ENCODE results near the gene ATP6AP1.

ATP6AP1 gene

GRCh38 chrX:154473683-154474082 is 45.2 kb downstream of the ATP6AP1 start:
- FAIRE-seq: no peak

GRCh38 chrX:154476821-154477220 is 48.3 kb downstream of the ATP6AP1 start:
- FAIRE-seq: no peak

GRCh38 chrX:154477891-154478477 is 49.5 kb downstream of the ATP6AP1 start:
- FAIRE-seq: no peak

- FAIRE-seq: no peak
Measured at GRCh38 chrX:154478728-154479622, 50.5 kb downstream of the ATP6AP1 start, which contains the start of gene LAGE3. TSS of gene LAGE3 (minus strand) at chrX:154479281. CDS start at chrX:154478915, 366 bp downstream.

DNA sequence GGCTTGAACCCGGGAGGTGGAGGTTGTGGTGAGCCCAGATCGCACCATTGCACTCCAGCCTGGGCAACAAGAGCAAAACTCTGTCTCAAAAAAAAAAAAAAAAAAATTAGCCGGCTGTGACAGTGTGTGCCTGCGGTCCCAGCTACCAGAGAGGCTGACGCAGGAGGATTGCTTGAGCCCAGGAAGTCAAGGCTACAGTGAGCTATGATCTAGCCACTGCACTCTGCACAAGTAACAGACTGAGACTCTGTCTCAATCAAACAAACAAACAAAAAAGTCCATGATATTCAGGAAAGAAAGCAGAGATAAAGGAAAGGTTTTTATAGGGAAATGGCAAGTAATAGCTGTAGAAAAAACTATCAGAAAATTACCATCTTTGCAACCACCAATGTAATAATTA is 52.7 kb downstream of the ATP6AP1 start:
- no peak for FAIRE-seq

- no peak for FAIRE-seq
Measured at GRCh38 chrX:154481911-154482601, 53.6 kb downstream of the ATP6AP1 start.

GRCh38 chrX:154482786-154483185 is 54.3 kb downstream of the ATP6AP1 start:
- FAIRE-seq: no peak

GRCh38 chrX:154483325-154483724 is 54.8 kb downstream of the ATP6AP1 start:
- FAIRE-seq: no peak

DNA sequence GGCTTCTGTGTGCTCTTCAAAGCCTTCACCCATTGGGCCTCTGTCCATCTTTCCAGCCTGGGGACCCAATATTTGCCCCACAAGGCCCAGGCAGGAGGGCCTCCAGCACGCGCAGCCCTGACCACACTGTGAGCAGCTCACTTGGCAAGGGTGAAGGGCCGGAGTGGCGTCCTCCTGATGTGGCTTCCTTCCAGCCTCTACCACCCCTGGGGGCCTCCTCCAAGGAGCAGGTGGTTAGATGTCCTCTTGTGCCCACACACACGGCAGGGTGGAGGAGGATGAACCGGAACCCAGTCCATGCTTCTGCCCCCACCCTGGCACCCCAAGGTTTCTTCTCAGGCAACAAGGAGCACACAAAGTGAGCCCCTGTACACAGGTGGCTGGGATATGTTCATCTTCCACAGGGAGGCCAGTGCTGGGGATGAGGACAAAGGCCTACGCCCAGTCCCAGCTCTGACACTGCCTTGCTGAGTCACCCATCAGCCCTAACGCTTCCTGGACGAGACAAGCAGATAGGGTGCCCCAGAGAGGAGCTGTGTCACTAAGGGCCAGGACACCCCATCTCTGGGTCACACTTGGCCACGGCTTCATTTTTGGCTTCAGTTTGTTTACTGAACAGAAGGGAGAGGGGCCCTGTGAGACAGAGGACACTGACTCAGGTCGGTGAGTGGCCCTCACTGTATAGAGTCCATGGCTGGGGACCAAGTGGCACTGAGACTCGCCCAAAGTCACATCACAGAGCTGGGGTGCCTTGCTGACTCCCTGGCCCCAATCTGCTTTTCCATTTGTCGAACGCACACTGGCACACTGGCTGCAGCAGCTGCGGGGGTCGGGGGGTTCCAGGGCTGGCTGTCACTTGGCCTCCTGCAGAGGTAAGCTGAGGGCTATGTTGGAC is 56.0 kb downstream of the ATP6AP1 start:
- FAIRE-seq: no peak

GRCh38 chrX:154485150-154486051 is 56.9 kb downstream of the ATP6AP1 start:
- no peak for FAIRE-seq

GRCh38 chrX:154486052-154486395 is 57.5 kb downstream of the ATP6AP1 start:
- no peak for FAIRE-seq
